GM21576 (cell line): ENCODE measurements around the gene MRC2.
"Not testable (repeated sequence)": the region's sequence is repeated elsewhere in the genome, so short reads cannot be mapped to it uniquely, and the experiment has no call there.

ENCODE experiments used
- ATAC-seq: cut with Tn5 transposase; IDR thresholded peaks from one replicate; pipeline ENCODE4 v1.9.1; 2021; ENCODE audit warnings: mild to moderate bottlenecking, moderate library complexity; ENCODE audit not compliant: unreplicated experiment

The MRC2 gene

DNA sequence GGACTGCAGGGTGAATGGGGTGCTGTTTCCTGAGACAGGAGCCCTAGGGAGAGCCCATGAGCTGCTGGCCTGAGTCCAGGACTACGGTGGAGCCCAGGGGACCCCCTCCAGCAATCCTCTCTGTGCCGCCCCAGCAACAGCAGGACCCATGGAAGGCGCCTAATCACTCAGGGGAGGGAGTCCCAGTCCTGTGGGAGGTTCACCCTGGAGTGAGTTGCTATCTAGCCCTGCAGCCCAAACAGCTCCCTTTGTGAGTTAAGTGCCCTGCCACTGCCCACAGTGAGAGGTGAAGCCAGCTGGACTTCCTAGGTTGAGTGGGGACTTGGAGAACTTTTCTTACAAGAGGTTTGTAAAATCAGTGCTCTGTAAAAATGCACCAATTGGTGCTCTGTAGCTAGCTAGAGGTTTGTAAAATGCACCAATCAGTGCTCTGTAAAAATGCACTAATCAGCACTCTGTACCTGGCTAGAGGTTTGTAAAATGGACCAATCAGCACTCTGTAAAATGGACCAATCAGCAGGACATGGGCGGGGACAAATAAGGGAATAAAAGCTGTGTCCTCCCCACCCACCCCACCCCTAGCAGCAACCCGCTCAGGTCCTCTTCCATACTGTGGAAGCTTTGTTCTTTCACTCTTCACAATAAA is 67.7 kb downstream of the MRC2 start:
- ATAC-seq = not testable (repeated sequence)

- no peak for ATAC-seq
Measured at GRCh38 chr17:62696256-62696655, 68.8 kb downstream of the MRC2 start.

GRCh38 chr17:62696726-62697490 is 69.4 kb downstream of the MRC2 start:
- ATAC-seq = no peak

DNA sequence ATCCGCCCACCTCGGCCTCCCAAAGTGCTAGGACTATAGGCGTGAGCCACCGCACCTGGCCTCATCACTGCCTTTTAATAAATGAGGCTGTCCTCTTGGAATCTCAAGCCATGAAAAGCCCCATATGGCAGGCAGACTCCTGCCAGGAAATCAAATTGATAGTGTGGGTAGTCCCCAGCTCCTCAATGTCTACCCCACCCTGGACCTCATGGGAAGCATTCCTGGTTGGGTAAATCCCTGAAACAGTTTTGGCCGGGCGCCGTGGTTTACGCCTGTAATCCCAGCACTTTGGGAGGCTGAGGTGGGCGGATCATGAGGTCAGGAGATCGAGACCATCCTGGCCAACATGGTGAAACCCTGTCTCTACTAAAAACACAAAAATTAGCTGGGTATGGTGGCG is 71.0 kb downstream of the MRC2 start:
- ATAC-seq = not testable (repeated sequence)

GRCh38 chr17:62700964-62701705 is 73.7 kb downstream of the MRC2 start:
- ATAC-seq = no peak

DNA sequence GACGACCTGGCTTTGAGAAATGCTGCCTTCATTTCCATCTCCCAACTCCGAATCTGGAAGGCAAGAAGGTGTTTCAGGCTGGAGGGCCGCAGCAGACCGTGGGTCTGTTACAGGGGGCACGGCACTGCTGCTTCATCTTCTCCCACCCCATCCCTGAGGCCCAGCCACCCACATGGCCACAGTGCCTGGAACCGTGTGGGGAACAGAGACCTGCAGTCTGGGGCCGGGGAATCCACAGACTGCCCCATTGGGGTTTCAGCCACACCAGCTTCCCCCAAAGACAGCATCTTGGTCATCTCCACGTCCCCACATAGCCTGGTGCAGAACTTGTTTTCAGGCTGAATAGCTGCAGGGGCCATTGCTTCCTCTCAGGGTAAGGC is 74.2 kb downstream of the MRC2 start:
- ATAC-seq = no peak

- ATAC-seq = no peak
Measured at GRCh38 chr17:62702746-62703260, 75.3 kb downstream of the MRC2 start.

DNA sequence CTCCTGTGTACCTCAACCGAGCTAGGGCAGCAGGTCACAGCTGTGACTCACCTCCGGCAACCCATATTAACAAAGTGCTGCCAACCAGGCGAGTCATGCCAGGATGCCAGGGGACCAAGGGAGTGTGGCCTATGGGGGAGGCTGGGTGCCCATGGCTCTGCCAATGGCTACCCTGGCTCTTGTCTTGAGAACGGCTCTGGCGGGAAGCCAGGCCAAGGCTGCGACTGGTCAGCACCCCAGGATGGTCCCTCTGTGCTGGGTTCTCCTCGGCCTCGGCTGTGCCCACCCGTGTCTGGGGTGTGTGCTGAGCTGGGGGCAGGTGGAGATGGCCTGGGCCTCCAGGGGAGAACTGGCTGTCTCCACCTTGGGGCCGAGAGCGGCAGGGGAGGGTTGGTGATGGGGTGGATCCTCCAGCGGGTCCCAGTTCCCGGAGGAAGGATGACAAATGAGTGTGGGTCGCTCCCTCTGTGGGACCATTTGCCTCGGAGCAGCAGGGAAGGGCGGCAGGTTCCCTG is 75.8 kb downstream of the MRC2 start:
- peak; percentile 5 for ATAC-seq

DNA sequence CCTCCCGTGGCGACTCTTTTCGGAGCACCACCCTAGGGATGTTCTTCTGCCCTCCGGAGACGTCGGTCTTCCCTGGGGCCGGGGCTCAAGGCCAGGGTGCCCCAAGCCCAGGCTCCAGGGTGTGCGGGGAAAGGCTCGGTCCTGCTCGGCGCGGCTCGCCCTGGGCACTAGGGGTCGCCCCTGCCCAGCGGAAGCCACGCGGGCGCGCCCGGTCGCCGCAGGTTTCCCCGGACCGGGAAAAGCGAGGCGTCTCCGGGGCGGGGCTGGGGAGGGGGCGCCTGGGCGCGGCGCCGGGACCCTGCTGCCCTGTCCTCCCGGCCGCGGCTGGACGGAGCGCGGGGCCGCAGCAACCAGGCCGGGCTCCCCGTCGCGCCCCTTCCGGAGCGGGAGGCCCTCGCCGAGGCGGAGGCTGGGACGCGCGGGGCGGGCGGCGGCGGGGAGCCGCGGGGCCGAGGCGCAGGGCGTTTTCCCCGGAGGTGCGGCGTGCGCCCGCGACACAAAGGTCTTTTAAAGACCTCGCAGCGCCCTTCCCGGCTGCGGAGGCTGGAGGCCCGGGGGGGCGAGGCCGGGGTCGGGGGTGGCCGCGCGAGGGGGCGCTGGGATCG is 76.4 kb downstream of the MRC2 start:
- peak; percentile 84 for ATAC-seq

- no peak for ATAC-seq
Measured at GRCh38 chr17:62704381-62704971, 77.0 kb downstream of the MRC2 start.

GRCh38 chr17:62705156-62705777 is 77.8 kb downstream of the MRC2 start:
- no peak for ATAC-seq

DNA sequence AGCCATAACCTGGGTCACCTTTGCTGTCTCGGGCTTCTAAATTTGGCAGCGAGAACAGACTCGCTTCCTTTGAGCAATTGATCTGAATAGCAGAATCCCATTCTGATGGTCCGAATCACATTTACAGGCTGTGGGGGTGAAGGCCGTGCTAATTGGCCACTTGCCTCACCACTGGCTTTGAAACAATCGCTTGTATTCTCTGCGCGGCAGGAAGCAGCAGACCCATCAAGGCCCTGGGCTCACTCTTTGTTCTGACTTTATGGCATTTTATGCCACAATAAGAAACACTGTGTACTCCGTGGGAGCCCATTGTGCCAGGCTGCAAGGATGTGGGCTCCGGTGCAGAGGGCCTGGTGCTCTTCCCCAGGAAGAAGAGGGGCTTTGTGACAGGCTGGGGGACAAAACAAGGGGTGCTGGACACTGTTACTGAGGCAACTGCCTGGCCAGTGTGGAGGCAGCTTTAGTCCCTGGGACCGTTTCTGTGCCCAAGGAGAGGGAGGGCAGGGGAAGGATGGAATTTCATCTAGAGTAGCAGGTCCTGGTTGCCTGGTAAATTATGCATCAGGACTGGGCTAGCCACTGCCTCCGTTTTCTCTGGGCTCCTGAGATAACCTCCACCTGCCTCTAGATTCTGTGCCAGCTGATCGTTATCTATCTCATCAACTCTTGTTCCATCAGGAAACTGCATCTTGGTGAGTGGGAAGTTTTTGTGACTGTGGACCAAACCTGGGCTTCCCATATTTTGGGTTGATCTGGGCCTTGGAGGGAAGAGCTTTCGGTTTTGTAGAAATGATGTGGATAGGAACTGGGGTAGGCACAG is 78.5 kb downstream of the MRC2 start:
- ATAC-seq = no peak

GRCh38 chr17:62706598-62707424 is 79.3 kb downstream of the MRC2 start:
- no peak for ATAC-seq

- no peak for ATAC-seq
Measured at GRCh38 chr17:62707425-62707739, 79.9 kb downstream of the MRC2 start.

GRCh38 chr17:62708587-62708986 is 81.1 kb downstream of the MRC2 start:
- ATAC-seq = no peak

- ATAC-seq = no peak
Measured at GRCh38 chr17:62712171-62712581, 84.7 kb downstream of the MRC2 start.

GRCh38 chr17:62713086-62713881 is 85.8 kb downstream of the MRC2 start:
- ATAC-seq = no peak
